Measurements from ENCODE around the gene GDI1. TPM values are rescaled to one million over a fixed set of nuclear protein-coding genes. Genes with fewer than 3 reads are reported as not detected.

Gene GDI1
- total RNA-seq, 1 donor from 2014 or later: 143 TPM

GRCh38 chrX:154437971-154438893 lies 1.3 kb downstream of the GDI1 start:
- peaks cover 47% of the 10 kb centered on the region for H3K79me2 ChIP-seq (ENCODE audit: insufficient read depth, low read length)
- peak overlapping the region; percentile 81 for H3K9ac ChIP-seq (ENCODE audit: low read length)
- no peak overlapping the region for H2AFZ ChIP-seq (ENCODE audit: low read depth, low read length)
- H3K27ac Mint-ChIP-seq (ENCODE audit: unreplicated experiment): peak overlapping the region; percentile 78
- peak overlapping the region; percentile 72 for H3K4me3 ChIP-seq (ENCODE audit: insufficient read depth, low read depth, low read length)
- H3K27me3 Mint-ChIP-seq (ENCODE audit: low read depth, unreplicated experiment): no peaks in the 10 kb centered on the region
- H3K4me1 Mint-ChIP-seq (ENCODE audit: low read depth, unreplicated experiment): no peaks in the 10 kb centered on the region
- peak; percentile 37 for FAIRE-seq
- H4K20me1 ChIP-seq (ENCODE audit: insufficient read depth, low read length): peaks cover 43% of the 10 kb centered on the region
- no peak for TF ChIP-seq EZH2 (IDR thresholded peaks at IDR 0.05; ENCODE audit: insufficient read depth, low read length)
- TF ChIP-seq, protein P1, sequence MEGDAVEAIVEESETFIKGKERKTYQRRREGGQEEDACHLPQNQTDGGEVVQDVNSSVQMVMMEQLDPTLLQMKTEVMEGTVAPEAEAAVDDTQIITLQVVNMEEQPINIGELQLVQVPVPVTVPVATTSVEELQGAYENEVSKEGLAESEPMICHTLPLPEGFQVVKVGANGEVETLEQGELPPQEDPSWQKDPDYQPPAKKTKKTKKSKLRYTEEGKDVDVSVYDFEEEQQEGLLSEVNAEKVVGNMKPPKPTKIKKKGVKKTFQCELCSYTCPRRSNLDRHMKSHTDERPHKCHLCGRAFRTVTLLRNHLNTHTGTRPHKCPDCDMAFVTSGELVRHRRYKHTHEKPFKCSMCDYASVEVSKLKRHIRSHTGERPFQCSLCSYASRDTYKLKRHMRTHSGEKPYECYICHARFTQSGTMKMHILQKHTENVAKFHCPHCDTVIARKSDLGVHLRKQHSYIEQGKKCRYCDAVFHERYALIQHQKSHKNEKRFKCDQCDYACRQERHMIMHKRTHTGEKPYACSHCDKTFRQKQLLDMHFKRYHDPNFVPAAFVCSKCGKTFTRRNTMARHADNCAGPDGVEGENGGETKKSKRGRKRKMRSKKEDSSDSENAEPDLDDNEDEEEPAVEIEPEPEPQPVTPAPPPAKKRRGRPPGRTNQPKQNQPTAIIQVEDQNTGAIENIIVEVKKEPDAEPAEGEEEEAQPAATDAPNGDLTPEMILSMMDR (IDR thresholded peaks at IDR 0.05; ENCODE audit: insufficient read depth, low read depth, low read length): no peak
- no peaks in the 10 kb centered on the region for H3K27me3 ChIP-seq (ENCODE audit: insufficient read depth, low read length)
- H3K27ac ChIP-seq (ENCODE audit: low read depth, low read length): no peak overlapping the region
- H3K4me2 ChIP-seq (ENCODE audit: low read length): peak overlapping the region; percentile 94
- no peak for DNase-seq (ENCODE audit: low read depth)
- H3K9me3 Mint-ChIP-seq (ENCODE audit: unreplicated experiment): no peaks in the 10 kb centered on the region
- no peaks in the 10 kb centered on the region for H3K9me3 ChIP-seq (ENCODE audit: insufficient read depth, low read depth, low read length)
- H3K4me1 ChIP-seq (ENCODE audit: insufficient read depth, low read length): peaks cover 7% of the 10 kb centered on the region
- H3K36me3 Mint-ChIP-seq (ENCODE audit: low read depth, unreplicated experiment): peaks cover 1% of the 10 kb centered on the region
- peak overlapping the region; percentile 90 for H3K4me3 Mint-ChIP-seq (ENCODE audit: unreplicated experiment)
- peaks cover 4% of the 10 kb centered on the region for H3K36me3 ChIP-seq (ENCODE audit: insufficient read depth, low read length)

GRCh38 chrX:154439841-154440240 lies 2.9 kb downstream of the GDI1 start:
- no peak overlapping the region for H3K4me3 Mint-ChIP-seq (ENCODE audit: unreplicated experiment)
- H3K27me3 Mint-ChIP-seq (ENCODE audit: low read depth, unreplicated experiment): no peaks in the 10 kb centered on the region
- no peak for FAIRE-seq

More at GRCh38 chrX:154439841-154440240, 2.9 kb downstream of the GDI1 start:
- no peak for DNase-seq (ENCODE audit: low read depth)
- Mint-ChIP-seq H3K36me3 (ENCODE audit: low read depth, unreplicated experiment) (peaks cover 1% of the 10 kb centered on the region), H3K9me3 (ENCODE audit: unreplicated experiment) (no peaks in the 10 kb centered on the region), H3K27ac (ENCODE audit: unreplicated experiment) (no peak overlapping the region), H3K4me1 (ENCODE audit: low read depth, unreplicated experiment) (no peaks in the 10 kb centered on the region)
- no peak overlapping the region for H2AFZ ChIP-seq (ENCODE audit: low read depth, low read length)
- TF ChIP-seq, protein P1 (IDR thresholded peaks at IDR 0.05; ENCODE audit: insufficient read depth, low read depth, low read length): no peak
- no peak for TF ChIP-seq EZH2 (IDR thresholded peaks at IDR 0.05; ENCODE audit: insufficient read depth, low read length)
- H3K9me3 ChIP-seq (ENCODE audit: insufficient read depth, low read depth, low read length): no peaks in the 10 kb centered on the region
- peaks cover 4% of the 10 kb centered on the region for H3K36me3 ChIP-seq (ENCODE audit: insufficient read depth, low read length)
- H3K27ac ChIP-seq (ENCODE audit: low read depth, low read length): no peak overlapping the region
- H4K20me1 ChIP-seq (ENCODE audit: insufficient read depth, low read length): peaks cover 43% of the 10 kb centered on the region
- peaks cover 12% of the 10 kb centered on the region for H3K4me1 ChIP-seq (ENCODE audit: insufficient read depth, low read length)
- H3K27me3 ChIP-seq (ENCODE audit: insufficient read depth, low read length): no peaks in the 10 kb centered on the region
- no peak overlapping the region for H3K4me3 ChIP-seq (ENCODE audit: insufficient read depth, low read depth, low read length)
- peaks cover 54% of the 10 kb centered on the region for H3K79me2 ChIP-seq (ENCODE audit: insufficient read depth, low read length)
- no peak overlapping the region for H3K9ac ChIP-seq (ENCODE audit: low read length)
- H3K4me2 ChIP-seq (ENCODE audit: low read length): no peak overlapping the region

Data from astrocyte (in vitro differentiated cells and primary cell).